Body of pancreas (tissue), 4 donors: Measurements from ENCODE around the gene ACVR1.

ENCODE experiments used
- POLR2A ChIP-seq, 3 donors: fragments of 450-650 bp; IDR thresholded peaks; one replicate each; pipeline ENCODE4 v1.6.1; 2016; ENCODE audit warnings: antibody characterized with exemption in 3 of 3, mild to moderate bottlenecking in 2 of 3
- TF ChIP-seq, protein P1 (sequence below), 7 experiments: fragments of 450-650 bp in 4 of 7; fragments of 200-600 bp in 3 of 7; sonication (generic) in 3 of 7; IDR thresholded peaks; one replicate each; pipeline ENCODE4 v1.5.1; 2016 to 2019; ENCODE audit warnings: antibody characterized with exemption in 7 of 7

DNA sequence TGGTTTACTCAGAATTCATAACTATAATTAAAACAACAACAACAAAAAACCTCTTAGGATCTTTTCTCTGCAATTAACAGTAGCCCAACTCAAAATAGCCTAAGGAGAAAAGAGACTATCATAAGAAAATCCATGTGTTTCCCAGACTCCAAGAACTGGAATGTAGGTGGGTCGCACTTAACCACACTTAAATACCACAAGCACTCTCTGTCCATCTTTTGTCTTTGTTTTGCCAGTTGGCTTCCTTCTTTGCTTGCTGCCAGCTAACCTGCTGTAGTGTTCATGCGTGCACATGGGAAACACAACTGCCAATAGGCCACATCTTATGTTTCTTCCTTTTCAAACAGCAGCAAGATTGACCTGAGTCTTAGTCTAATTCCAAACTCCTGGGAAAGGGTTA lies 24.1 kb upstream of the ACVR1 start:
- TF ChIP-seq, protein P1, sequence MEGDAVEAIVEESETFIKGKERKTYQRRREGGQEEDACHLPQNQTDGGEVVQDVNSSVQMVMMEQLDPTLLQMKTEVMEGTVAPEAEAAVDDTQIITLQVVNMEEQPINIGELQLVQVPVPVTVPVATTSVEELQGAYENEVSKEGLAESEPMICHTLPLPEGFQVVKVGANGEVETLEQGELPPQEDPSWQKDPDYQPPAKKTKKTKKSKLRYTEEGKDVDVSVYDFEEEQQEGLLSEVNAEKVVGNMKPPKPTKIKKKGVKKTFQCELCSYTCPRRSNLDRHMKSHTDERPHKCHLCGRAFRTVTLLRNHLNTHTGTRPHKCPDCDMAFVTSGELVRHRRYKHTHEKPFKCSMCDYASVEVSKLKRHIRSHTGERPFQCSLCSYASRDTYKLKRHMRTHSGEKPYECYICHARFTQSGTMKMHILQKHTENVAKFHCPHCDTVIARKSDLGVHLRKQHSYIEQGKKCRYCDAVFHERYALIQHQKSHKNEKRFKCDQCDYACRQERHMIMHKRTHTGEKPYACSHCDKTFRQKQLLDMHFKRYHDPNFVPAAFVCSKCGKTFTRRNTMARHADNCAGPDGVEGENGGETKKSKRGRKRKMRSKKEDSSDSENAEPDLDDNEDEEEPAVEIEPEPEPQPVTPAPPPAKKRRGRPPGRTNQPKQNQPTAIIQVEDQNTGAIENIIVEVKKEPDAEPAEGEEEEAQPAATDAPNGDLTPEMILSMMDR (IDR thresholded peaks at IDR 0.05) = no peak
- no peak for TF ChIP-seq POLR2A (IDR thresholded peaks at IDR 0.05)
